GM23338 (cell line): Measurements from ENCODE around the gene RBM19. TPM values are rescaled to one million over a fixed set of nuclear protein-coding genes. Genes with fewer than 3 reads are reported as not detected.

Experiments
- ATAC-seq: fragments of 200-7000 bp; cut with Tn5 transposase; 3 replicates; pipeline ENCODE4 v1.9.1; 2020
- DNase-seq: peaks from one replicate; pipeline ENCODE4 v3.0.0-alpha.2; 2015; ENCODE audit warnings: low spot score
- H2AFZ ChIP-seq: fragments of 200-600 bp; sonication (generic); 2 replicates; pipeline ENCODE4 v1.8.0; 2016; ENCODE audit warnings: antibody characterized with exemption, mild to moderate bottlenecking, moderate library complexity
- H3F3A ChIP-seq: fragments of 200-600 bp; sonication (generic); replicated peaks from 2 replicates; pipeline ENCODE4 v1.8.0; 2017; ENCODE audit warnings: antibody characterized with exemption, mixed run types, low read depth
- H3K27ac ChIP-seq: fragments of 200-600 bp; sonication (generic); 2 replicates; pipeline ENCODE4 v1.6.1; 2016; ENCODE audit warnings: low read depth
- H3K27me3 ChIP-seq: fragments of 200-600 bp; sonication (generic); 2 replicates; pipeline ENCODE4 v1.8.0; 2016; ENCODE audit warnings: mild to moderate bottlenecking, mixed run types, moderate library complexity; ENCODE audit not compliant: insufficient read depth
- H3K36me3 ChIP-seq: fragments of 200-600 bp; sonication (generic); 2 replicates; pipeline ENCODE4 v1.8.0; 2016; ENCODE audit warnings: mild to moderate bottlenecking; ENCODE audit not compliant: insufficient read depth
- H3K4me1 ChIP-seq: fragments of 200-600 bp; sonication (generic); 2 replicates; pipeline ENCODE4 v1.8.0; 2016; ENCODE audit warnings: mild to moderate bottlenecking, moderate library complexity; ENCODE audit not compliant: insufficient read depth
- H3K4me2 ChIP-seq: fragments of 200-600 bp; sonication (generic); 2 replicates; pipeline ENCODE4 v1.7.1; 2017; ENCODE audit warnings: mixed run types
- H3K4me3 ChIP-seq: fragments of 200-600 bp; sonication (generic); 2 replicates; pipeline ENCODE4 v1.6.1; 2016; ENCODE audit warnings: mixed run types
- H3K79me2 ChIP-seq: fragments of 200-600 bp; sonication (generic); replicated peaks from 2 replicates; pipeline ENCODE4 v1.8.0; 2017; ENCODE audit warnings: mild to moderate bottlenecking; ENCODE audit not compliant: insufficient read depth
- H3K9me2 ChIP-seq: fragments of 200-600 bp; sonication (generic); 2 replicates; pipeline ENCODE4 v1.8.0; 2017; ENCODE audit not compliant: insufficient read depth
- H4K20me1 ChIP-seq: fragments of 200-600 bp; sonication (generic); replicated peaks from 2 replicates; pipeline ENCODE4 v1.8.0; 2017; ENCODE audit warnings: mild to moderate bottlenecking; ENCODE audit not compliant: insufficient read depth
- H3K27ac Mint-ChIP-seq: 2 replicates; pipeline ENCODE4 v1.8.0; 2020; ENCODE audit warnings: inconsistent platforms, mild to moderate bottlenecking, moderate library complexity, mixed read lengths
- H3K27me3 Mint-ChIP-seq: 3 replicates; pipeline ENCODE4 v1.8.0; 2022; ENCODE audit warnings: low read depth, mild to moderate bottlenecking, moderate library complexity, mixed read lengths, inconsistent platforms; ENCODE audit not compliant: insufficient read depth, poor library complexity
- H3K36me3 Mint-ChIP-seq: 3 replicates; pipeline ENCODE4 v1.8.0; 2021; ENCODE audit warnings: low read depth, mild to moderate bottlenecking, inconsistent platforms, moderate library complexity, mixed read lengths
- H3K4me1 Mint-ChIP-seq: 3 replicates; pipeline ENCODE4 v1.8.0; 2020; ENCODE audit warnings: mild to moderate bottlenecking, inconsistent platforms, mixed read lengths
- H3K4me3 Mint-ChIP-seq: 3 replicates; pipeline ENCODE4 v1.8.0; 2021; ENCODE audit warnings: moderate library complexity, mild to moderate bottlenecking, inconsistent platforms, mixed read lengths
- H3K9me3 Mint-ChIP-seq: 3 replicates; pipeline ENCODE4 v1.8.0; 2020; ENCODE audit warnings: moderate library complexity, mild to moderate bottlenecking, inconsistent platforms, mixed read lengths
- CREB1 ChIP-seq: fragments of 250-450 bp; sonication (Bioruptor Pico); IDR thresholded peaks from 2 replicates; pipeline ENCODE4 v1.5.0; 2020; ENCODE audit warnings: low read depth, mild to moderate bottlenecking, moderate library complexity
- EZH2 ChIP-seq: fragments of 200-600 bp; sonication (generic); IDR thresholded peaks from one replicate; pipeline ENCODE4 v1.8.0; 2017; ENCODE audit warnings: antibody characterized with exemption, mild to moderate bottlenecking, low read depth; ENCODE audit not compliant: unreplicated experiment
- EZH2phosphoT487 ChIP-seq: fragments of 200-600 bp; sonication (generic); IDR thresholded peaks from one replicate; pipeline ENCODE4 v1.8.1; 2018; ENCODE audit warnings: antibody characterized with exemption; ENCODE audit not compliant: unreplicated experiment
- JUNB ChIP-seq: IDR thresholded peaks from one replicate; pipeline ENCODE4 v1.6.1; 2016; ENCODE audit warnings: antibody characterized with exemption; ENCODE audit not compliant: unreplicated experiment
- NANOG ChIP-seq: IDR thresholded peaks from 2 replicates; pipeline ENCODE4 v1.6.1; 2016; ENCODE audit warnings: antibody characterized with exemption, borderline replicate concordance
- POLR2AphosphoS5 ChIP-seq: IDR thresholded peaks from 2 replicates; pipeline ENCODE4 v1.6.1; 2016; ENCODE audit warnings: antibody characterized with exemption, low read depth
- STAT1 ChIP-seq: IDR thresholded peaks from one replicate; pipeline ENCODE4 v1.6.1; 2016; ENCODE audit warnings: antibody characterized with exemption; ENCODE audit not compliant: unreplicated experiment
- ZNF114 ChIP-seq: fragments of 250-450 bp; sonication (Bioruptor Pico); IDR thresholded peaks from 2 replicates; pipeline ENCODE4 v1.5.0; 2020; ENCODE audit warnings: mild to moderate bottlenecking, moderate library complexity
- ZNF331 ChIP-seq: fragments of 250-450 bp; sonication (Bioruptor Pico); IDR thresholded peaks from 2 replicates; pipeline ENCODE4 v1.5.0; 2020; ENCODE audit warnings: low read depth, mild to moderate bottlenecking, moderate library complexity
- polyA plus RNA-seq: library from polyadenylated mRNA; unstranded; fragments of >200 nt; fragmentation: Nextera tagmentation; extraction: Ambion mirVana; gene quantifications from 2 replicates; pipeline ENCODE4 v1.2.1, GENCODE V29; 2016
- total RNA-seq: library from RNA; depleted of rRNA; stranded (reverse); fragments of >200 nt; shearing (Covaris generic); gene quantifications from 2 replicates; pipeline ENCODE4 v1.2.3, GENCODE V29; 2014
- TF ChIP-seq, protein P1 (sequence below): fragments of 250-450 bp; sonication (Bioruptor Pico); IDR thresholded peaks from 2 replicates; pipeline ENCODE4 v1.5.0; 2020; ENCODE audit warnings: mild to moderate bottlenecking, moderate library complexity
- TF ChIP-seq, protein P2 (sequence below): IDR thresholded peaks from one replicate; pipeline ENCODE4 v1.6.1; 2018; ENCODE audit warnings: antibody characterized with exemption; ENCODE audit not compliant: unreplicated experiment
- TF ChIP-seq, protein P3 (sequence below): IDR thresholded peaks from 2 replicates; pipeline ENCODE4 v1.6.1; 2016; ENCODE audit warnings: antibody characterized with exemption
- TF ChIP-seq, protein P4 (sequence below), 2 experiments: fragments of 200-600 bp in 1 of 2; sonication (generic) in 1 of 2; conservative IDR thresholded peaks; 2 replicates each; pipeline versions ENCODE4 v1.5.1 to v1.6.1; 2016 to 2017; ENCODE audit warnings: antibody characterized with exemption in 2 of 2, low read depth in 2 of 2, mild to moderate bottlenecking in 2 of 2, moderate library complexity in 1 of 2

Gene RBM19
- total and polyA plus RNA-seq, 2 experiments from 2014 or later, result 43.4 to 56.7 TPM

- Histone ChIP-seq H3K27me3 (no peaks in the 10 kb centered on the region), H2AFZ (no peak overlapping the region), H3K27ac (no peak overlapping the region), H3K4me1 (no peaks in the 10 kb centered on the region; the same call in 1 of the 2 replicates), H3K4me2 (no peak overlapping the region), H3K9me2 (no peaks in the 10 kb centered on the region), H3K79me2 (no peaks in the 10 kb centered on the region), H4K20me1 (no peaks in the 10 kb centered on the region; the same call in 1 of the 2 replicates), H3K4me3 (no peak overlapping the region), H3K36me3 (peaks cover 10% of the 10 kb centered on the region), H3F3A (no peaks in the 10 kb centered on the region)
- Mint-ChIP-seq H3K4me1 (peaks cover 12% of the 10 kb centered on the region), H3K27ac (no peak overlapping the region), H3K27me3 (peaks cover 8% of the 10 kb centered on the region), H3K9me3 (no peaks in the 10 kb centered on the region), H3K4me3 (no peak overlapping the region), H3K36me3 (peaks cover 28% of the 10 kb centered on the region)
- DNase-seq, result no peak
- no peak for TF ChIP-seq STAT1
- TF ChIP-seq, protein P1, sequence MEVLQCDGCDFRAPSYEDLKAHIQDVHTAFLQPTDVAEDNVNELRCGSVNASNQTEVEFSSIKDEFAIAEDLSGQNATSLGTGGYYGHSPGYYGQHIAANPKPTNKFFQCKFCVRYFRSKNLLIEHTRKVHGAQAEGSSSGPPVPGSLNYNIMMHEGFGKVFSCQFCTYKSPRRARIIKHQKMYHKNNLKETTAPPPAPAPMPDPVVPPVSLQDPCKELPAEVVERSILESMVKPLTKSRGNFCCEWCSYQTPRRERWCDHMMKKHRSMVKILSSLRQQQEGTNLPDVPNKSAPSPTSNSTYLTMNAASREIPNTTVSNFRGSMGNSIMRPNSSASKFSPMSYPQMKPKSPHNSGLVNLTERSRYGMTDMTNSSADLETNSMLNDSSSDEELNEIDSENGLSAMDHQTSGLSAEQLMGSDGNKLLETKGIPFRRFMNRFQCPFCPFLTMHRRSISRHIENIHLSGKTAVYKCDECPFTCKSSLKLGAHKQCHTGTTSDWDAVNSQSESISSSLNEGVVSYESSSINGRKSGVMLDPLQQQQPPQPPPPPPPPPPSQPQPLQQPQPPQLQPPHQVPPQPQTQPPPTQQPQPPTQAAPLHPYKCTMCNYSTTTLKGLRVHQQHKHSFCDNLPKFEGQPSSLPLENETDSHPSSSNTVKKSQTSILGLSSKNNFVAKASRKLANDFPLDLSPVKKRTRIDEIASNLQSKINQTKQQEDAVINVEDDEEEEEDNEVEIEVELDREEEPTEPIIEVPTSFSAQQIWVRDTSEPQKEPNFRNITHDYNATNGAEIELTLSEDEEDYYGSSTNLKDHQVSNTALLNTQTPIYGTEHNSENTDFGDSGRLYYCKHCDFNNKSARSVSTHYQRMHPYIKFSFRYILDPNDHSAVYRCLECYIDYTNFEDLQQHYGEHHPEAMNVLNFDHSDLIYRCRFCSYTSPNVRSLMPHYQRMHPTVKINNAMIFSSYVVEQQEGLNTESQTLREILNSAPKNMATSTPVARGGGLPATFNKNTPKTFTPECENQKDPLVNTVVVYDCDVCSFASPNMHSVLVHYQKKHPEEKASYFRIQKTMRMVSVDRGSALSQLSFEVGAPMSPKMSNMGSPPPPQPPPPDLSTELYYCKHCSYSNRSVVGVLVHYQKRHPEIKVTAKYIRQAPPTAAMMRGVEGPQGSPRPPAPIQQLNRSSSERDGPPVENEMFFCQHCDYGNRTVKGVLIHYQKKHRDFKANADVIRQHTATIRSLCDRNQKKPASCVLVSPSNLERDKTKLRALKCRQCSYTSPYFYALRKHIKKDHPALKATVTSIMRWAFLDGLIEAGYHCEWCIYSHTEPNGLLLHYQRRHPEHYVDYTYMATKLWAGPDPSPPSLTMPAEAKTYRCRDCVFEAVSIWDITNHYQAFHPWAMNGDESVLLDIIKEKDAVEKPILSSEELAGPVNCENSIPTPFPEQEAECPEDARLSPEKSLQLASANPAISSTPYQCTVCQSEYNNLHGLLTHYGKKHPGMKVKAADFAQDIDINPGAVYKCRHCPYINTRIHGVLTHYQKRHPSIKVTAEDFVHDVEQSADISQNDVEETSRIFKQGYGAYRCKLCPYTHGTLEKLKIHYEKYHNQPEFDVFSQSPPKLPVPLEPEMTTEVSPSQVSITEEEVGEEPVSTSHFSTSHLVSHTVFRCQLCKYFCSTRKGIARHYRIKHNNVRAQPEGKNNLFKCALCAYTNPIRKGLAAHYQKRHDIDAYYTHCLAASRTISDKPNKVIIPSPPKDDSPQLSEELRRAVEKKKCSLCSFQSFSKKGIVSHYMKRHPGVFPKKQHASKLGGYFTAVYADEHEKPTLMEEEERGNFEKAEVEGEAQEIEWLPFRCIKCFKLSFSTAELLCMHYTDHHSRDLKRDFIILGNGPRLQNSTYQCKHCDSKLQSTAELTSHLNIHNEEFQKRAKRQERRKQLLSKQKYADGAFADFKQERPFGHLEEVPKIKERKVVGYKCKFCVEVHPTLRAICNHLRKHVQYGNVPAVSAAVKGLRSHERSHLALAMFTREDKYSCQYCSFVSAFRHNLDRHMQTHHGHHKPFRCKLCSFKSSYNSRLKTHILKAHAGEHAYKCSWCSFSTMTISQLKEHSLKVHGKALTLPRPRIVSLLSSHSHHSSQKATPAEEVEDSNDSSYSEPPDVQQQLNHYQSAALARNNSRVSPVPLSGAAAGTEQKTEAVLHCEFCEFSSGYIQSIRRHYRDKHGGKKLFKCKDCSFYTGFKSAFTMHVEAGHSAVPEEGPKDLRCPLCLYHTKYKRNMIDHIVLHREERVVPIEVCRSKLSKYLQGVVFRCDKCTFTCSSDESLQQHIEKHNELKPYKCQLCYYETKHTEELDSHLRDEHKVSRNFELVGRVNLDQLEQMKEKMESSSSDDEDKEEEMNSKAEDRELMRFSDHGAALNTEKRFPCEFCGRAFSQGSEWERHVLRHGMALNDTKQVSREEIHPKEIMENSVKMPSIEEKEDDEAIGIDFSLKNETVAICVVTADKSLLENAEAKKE, result no peak
- TF ChIP-seq, protein P2, sequence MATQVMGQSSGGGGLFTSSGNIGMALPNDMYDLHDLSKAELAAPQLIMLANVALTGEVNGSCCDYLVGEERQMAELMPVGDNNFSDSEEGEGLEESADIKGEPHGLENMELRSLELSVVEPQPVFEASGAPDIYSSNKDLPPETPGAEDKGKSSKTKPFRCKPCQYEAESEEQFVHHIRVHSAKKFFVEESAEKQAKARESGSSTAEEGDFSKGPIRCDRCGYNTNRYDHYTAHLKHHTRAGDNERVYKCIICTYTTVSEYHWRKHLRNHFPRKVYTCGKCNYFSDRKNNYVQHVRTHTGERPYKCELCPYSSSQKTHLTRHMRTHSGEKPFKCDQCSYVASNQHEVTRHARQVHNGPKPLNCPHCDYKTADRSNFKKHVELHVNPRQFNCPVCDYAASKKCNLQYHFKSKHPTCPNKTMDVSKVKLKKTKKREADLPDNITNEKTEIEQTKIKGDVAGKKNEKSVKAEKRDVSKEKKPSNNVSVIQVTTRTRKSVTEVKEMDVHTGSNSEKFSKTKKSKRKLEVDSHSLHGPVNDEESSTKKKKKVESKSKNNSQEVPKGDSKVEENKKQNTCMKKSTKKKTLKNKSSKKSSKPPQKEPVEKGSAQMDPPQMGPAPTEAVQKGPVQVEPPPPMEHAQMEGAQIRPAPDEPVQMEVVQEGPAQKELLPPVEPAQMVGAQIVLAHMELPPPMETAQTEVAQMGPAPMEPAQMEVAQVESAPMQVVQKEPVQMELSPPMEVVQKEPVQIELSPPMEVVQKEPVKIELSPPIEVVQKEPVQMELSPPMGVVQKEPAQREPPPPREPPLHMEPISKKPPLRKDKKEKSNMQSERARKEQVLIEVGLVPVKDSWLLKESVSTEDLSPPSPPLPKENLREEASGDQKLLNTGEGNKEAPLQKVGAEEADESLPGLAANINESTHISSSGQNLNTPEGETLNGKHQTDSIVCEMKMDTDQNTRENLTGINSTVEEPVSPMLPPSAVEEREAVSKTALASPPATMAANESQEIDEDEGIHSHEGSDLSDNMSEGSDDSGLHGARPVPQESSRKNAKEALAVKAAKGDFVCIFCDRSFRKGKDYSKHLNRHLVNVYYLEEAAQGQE, result no peak
- TF ChIP-seq CREB1 (CRISPR knock-in tag), result no peak
- no peak for TF ChIP-seq POLR2AphosphoS5
- TF ChIP-seq, protein P3, sequence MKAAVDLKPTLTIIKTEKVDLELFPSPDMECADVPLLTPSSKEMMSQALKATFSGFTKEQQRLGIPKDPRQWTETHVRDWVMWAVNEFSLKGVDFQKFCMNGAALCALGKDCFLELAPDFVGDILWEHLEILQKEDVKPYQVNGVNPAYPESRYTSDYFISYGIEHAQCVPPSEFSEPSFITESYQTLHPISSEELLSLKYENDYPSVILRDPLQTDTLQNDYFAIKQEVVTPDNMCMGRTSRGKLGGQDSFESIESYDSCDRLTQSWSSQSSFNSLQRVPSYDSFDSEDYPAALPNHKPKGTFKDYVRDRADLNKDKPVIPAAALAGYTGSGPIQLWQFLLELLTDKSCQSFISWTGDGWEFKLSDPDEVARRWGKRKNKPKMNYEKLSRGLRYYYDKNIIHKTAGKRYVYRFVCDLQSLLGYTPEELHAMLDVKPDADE, result no peak
- no peak for TF ChIP-seq EZH2phosphoT487
- no peak for TF ChIP-seq EZH2
- TF ChIP-seq ZNF331 (CRISPR knock-in tag), result no peak
- no peak for TF ChIP-seq ZNF114 (CRISPR knock-in tag)
- TF ChIP-seq NANOG, result no peak
- TF ChIP-seq JUNB, result no peak
- TF ChIP-seq, protein P4, sequence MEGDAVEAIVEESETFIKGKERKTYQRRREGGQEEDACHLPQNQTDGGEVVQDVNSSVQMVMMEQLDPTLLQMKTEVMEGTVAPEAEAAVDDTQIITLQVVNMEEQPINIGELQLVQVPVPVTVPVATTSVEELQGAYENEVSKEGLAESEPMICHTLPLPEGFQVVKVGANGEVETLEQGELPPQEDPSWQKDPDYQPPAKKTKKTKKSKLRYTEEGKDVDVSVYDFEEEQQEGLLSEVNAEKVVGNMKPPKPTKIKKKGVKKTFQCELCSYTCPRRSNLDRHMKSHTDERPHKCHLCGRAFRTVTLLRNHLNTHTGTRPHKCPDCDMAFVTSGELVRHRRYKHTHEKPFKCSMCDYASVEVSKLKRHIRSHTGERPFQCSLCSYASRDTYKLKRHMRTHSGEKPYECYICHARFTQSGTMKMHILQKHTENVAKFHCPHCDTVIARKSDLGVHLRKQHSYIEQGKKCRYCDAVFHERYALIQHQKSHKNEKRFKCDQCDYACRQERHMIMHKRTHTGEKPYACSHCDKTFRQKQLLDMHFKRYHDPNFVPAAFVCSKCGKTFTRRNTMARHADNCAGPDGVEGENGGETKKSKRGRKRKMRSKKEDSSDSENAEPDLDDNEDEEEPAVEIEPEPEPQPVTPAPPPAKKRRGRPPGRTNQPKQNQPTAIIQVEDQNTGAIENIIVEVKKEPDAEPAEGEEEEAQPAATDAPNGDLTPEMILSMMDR (conservative IDR thresholded peaks at IDR 0.05; ENCODE audit: low read depth in 2 of 2), result no peak
- no peak for ATAC-seq
These were observed 48.7 kb downstream of the RBM19 start for GRCh38 chr12:113917393-113917792.
